HG03457 (cell line): Measurements from ENCODE around the gene ADAMTSL3.

ENCODE experiments used
- ATAC-seq: cut with Tn5 transposase; IDR thresholded peaks from one replicate; pipeline ENCODE4 v1.9.1; 2021; ENCODE audit warnings: moderate number of reproducible peaks; ENCODE audit not compliant: unreplicated experiment

Gene ADAMTSL3, protein sequence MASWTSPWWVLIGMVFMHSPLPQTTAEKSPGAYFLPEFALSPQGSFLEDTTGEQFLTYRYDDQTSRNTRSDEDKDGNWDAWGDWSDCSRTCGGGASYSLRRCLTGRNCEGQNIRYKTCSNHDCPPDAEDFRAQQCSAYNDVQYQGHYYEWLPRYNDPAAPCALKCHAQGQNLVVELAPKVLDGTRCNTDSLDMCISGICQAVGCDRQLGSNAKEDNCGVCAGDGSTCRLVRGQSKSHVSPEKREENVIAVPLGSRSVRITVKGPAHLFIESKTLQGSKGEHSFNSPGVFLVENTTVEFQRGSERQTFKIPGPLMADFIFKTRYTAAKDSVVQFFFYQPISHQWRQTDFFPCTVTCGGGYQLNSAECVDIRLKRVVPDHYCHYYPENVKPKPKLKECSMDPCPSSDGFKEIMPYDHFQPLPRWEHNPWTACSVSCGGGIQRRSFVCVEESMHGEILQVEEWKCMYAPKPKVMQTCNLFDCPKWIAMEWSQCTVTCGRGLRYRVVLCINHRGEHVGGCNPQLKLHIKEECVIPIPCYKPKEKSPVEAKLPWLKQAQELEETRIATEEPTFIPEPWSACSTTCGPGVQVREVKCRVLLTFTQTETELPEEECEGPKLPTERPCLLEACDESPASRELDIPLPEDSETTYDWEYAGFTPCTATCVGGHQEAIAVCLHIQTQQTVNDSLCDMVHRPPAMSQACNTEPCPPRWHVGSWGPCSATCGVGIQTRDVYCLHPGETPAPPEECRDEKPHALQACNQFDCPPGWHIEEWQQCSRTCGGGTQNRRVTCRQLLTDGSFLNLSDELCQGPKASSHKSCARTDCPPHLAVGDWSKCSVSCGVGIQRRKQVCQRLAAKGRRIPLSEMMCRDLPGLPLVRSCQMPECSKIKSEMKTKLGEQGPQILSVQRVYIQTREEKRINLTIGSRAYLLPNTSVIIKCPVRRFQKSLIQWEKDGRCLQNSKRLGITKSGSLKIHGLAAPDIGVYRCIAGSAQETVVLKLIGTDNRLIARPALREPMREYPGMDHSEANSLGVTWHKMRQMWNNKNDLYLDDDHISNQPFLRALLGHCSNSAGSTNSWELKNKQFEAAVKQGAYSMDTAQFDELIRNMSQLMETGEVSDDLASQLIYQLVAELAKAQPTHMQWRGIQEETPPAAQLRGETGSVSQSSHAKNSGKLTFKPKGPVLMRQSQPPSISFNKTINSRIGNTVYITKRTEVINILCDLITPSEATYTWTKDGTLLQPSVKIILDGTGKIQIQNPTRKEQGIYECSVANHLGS (N-terminal part only)

DNA sequence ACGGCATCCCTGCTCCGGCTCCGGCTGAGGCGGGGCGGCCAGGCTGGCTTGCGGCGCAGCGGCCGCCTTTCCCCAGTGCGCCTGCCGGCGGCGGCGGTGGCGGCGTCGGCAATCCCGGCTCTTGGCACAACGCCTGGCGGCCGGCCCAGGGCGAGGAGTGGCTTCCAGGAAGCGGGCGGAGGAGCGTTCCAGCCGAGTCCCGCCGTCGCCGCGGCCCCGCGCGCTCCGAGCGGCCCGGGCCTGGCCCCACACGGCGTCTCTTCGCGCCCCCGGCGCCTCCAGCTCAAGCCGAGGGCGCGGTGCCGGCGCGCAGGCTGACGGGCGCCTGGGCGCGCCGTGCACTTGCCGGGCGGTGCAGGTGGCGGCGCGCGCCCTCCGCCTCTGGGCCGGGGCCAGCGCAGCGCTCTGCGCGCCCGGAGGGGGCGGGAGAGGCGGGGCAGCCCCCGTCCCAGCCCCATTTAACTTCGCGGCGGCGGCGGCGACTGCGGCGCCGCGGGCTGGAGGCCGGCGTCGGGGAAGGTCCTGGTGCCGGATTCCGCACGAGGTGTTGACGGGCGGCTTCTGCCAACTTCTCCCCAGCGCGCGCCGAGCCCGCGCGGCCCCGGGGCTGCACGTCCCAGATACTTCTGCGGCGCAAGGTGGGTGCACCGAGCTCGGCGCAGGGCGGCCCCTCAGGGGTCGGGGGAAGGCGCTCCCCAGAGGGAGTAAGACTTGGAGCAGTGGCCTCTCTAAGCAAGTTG is at the start of gene ADAMTSL3:
ADAMTSL3 (plus strand) TSS at position 485 of the 740 bp plus-strand sequence. CDS start 1,639 bp downstream, outside the sequence.
- no peak for ATAC-seq

DNA sequence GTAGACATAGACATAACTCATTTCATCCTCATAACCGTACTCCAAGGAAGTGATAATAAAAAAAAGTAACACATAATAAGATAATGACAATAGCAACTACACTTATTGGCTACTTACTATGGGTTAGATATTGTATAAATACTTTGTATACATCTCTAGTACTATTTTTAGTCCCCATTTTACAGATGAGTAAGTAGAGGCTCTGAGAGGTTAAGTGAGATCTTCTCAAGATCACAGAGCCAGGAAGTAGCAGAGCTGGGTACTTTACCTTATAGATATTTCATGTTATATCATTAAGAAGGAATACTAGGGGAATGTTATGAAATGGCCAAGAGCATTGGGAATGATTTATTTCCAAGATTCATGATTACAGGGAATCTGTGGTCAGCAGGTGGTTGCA is 49.4 kb upstream of the ADAMTSL3 start:
- ATAC-seq, result no peak

DNA sequence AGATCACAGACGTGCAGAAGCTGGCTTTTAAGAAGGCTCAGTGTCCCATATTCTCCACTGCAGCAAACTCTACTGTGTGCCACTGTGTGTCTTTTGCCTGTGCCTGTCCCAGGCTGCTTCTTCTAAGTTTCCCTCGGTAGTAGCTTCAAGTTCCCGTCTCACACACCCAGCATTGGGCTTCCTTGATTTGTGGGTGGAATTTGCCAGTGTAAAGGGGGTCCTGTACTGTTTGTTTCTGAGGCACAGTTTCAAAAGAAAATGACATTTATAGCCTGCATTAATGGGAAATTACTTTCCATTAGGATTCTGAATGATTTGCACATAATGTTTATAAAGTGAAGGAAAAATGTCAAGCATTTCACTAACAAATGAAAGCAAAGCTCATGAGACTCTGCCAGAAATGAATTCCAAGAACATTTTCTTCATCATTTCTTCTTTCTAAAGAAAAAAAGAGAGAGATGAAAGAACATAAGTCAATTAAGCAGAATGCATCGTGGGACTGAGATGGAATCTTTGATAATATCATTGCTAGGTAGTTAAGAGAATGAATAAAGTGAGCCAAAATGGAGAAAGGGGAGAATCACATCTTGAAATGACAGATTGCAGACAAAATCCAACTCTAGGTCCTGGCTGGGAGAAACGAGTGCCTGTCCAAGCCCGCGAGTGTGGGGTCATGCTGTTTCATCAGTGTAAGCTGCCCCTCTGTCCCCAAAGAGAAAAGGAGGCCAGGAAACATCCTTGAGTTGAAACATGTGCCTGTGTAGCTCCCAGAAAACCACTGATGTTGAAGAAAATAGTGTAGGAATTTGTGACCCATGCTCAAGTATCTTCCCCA is 48.6 kb upstream of the ADAMTSL3 start:
- no peak for ATAC-seq

DNA sequence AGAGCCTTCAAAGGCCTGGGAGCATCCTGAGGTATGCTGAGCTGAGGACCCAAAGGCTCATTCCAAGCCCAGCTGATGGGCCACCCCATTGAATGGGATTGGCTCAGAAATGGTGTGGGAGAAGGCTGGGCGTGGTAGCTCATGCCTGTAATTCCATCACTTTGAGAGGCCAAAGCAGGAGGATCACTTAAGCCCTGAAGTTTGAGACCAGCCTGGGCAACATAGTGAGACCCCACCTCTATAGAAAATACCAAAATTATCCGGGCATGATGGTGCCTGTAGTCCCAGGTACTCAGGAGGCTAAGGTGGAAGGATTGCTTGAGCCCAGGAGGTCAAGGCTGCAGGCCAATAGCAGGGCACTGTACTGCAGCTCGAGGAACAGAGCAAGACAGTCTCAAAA is 43.8 kb upstream of the ADAMTSL3 start:
- no peak for ATAC-seq

DNA sequence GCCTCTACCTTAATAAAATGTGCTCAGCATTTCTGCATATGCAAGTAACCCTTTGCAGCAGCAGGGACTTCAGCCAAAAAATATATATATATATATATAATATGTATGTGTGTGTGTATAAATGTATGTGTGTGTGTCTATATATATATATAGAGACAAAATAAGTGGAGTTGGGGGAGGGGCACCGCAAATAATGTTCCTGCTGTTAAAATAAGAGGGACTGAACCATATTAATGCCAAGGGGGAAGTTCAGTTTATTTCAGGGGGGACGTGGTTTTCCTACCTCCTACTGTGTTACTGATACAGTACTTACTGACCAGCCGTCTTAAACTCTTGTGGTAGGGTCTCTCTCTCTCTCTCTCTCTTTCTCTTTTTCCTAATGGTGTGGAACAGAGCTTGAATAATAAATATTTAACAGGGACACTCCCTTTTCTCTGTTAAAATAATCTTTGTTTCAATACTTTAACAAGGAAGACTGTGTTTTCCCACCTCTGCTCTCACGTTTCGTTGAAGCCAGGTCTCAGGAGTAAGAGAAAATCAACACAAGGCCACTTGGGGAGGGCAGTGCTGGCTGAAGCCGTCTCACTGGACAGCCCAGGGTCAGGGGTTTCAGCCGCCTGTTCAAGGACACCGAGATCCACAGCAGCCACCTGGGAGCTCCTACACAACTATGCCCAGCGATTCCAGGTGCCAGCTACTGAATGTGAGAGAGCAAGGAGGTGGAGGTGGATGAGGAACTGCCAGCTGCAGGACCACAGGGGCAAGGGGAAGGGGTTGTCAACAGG is 42.8 kb upstream of the ADAMTSL3 start:
- no peak for ATAC-seq

DNA sequence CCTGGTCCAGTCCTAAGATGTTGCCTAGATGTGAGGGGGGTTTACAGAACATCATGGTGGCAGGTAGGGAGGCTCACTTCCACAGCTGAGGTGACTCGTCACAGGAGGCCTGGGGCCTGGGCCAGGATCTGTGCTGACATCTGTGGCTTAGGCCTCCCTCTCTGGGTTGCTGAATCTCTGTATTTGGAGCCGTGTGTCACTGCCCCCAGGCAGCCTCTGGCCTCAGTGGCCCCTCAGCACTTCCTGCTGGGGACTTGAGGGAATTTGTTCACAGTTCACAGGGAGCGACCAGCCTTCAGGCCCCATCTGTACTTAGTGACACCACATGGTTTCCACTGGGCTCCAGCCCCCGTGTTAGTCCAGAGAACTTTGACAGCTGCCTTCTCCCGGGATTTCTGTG is 41.7 kb upstream of the ADAMTSL3 start:
- ATAC-seq, result no peak

DNA sequence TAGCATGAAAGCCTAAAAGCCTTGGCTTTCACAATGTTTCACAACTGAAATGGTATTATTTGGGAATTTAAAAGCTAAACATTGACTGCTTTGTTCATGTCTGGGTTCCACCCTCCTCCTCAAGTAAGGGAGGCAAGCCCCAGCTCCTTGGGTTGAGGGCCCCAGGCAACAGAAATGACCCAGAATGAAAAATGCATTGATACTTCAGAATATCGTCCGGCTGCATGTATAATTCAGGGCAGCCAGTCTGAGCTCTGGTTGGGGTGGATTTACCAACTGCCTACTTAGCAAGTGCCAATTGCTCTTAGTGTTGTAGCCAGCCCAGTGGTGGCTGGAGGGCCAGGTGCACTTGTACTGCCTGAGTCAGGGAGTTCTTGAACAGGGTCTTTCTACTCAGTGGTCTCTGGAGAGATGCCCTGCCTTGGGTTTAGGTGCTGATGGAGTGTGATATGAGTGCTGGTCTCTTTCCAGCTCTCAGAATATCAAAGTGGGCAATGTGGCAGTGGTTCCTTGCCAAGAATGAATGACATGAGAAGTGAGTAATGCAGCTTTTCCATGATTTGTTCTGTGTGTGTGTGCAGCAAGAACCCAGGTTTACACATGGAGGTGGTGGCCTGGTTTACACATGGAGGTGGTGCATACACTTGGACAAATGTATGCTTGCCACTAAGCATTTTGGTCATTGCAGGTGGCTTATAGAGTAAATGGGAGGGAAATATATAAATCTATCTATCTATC is 40.9 kb upstream of the ADAMTSL3 start:
- ATAC-seq, result no peak

DNA sequence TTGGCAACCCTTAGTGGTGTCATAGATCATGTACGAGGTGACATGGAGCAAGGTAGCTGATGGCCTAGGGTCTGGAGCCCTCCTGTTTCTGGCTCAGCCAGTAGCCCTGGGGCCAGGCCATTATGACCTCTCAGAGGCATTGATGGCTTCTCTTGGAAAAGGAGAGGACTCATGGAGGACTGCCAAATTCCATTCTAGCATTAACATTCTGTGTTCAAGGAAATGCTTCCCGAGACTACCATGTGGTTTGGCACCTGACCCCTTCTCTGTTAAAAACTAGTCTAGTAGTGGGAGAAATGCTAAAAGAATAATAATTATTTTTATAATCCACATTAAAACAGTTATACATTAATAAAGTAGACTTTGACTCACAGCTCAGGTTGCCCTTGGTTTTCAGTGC is 40.2 kb upstream of the ADAMTSL3 start:
- no peak for ATAC-seq

DNA sequence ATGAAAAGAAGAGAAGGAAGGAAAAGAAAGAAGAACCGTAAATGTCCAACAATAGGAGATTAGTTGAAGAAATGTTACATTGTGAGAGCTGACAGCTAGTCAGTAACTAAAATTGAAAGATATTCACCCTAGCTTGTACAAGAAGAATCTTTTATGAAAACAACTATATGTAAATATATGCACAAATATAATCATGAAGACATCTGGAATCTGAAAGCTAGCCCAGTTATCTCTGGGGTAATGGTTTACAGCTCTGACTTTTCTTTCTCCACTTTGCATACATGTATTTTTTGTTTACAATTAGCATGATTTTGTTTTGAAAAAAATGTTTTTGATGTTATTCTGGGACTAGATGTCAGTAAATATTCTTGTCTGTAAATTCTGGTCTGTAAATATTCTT is 37.1 kb upstream of the ADAMTSL3 start:
- no peak for ATAC-seq

DNA sequence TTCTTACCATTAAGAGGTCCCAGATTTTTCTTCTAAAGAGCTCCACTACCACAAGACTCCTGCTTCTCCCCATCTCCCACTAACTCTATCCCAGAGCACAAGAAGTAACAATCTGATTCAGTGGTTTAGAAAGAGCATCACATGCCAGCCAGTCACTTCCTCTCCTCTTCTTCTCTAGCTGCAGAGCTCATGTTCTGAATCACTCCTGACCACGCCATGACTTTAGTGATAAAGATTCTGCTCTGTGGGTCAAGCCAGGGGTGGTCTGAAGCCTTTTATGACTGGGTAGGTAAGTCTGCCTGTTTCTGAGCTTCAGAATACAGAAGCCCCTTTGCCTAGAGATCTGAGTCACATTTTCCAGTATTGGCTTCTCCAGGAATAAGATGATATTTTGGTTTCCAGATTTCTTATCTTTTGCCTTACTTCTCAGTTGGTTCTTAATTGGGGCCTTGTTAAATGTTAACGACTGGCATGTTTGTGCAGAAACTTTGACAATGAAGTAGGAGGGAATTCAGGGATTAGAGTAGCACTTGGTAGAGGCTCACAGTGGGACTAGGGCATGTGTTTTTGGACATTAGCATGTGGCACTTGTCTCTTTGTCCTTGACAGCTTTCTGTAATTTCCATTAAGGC is 27.6 kb upstream of the ADAMTSL3 start:
- no peak for ATAC-seq

DNA sequence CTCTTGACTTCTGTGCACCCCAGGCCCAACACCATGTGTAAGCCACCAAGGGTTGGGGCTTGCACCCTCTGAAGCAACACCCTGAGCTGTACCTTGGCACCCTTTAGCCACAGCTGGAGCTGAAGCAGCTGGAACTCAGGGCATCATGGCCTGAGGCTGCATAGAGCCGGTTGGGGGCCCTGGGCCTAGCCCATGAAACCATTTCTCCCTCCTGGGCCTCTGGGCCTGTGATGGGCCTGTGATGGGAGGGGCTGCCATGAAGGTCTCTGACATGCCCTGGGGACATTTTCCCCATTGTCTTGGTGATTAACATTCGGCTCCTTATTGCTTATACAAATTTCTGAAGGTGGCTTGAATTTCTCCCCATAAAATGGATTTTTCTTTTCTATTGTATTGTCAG is 22.4 kb upstream of the ADAMTSL3 start:
- no peak for ATAC-seq

DNA sequence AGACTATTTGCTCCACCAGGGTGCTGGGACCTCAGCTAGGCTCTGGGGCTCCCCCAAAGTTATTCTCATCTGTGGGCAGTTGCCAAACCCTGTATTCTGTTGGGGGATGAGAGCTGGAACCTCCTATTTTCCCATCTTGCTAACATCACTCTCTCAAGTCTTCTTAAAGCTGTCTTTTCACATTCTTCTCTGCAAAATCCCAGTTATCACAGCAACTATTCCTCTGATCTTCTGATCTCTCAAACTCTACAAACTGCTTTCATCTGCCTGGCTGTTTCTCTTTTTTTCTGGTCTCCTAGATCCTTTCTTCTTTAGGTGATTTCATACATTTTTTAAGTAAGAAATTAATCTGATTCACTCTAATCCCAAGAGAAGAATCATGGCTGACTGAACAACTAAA is 10.7 kb upstream of the ADAMTSL3 start:
- no peak for ATAC-seq

DNA sequence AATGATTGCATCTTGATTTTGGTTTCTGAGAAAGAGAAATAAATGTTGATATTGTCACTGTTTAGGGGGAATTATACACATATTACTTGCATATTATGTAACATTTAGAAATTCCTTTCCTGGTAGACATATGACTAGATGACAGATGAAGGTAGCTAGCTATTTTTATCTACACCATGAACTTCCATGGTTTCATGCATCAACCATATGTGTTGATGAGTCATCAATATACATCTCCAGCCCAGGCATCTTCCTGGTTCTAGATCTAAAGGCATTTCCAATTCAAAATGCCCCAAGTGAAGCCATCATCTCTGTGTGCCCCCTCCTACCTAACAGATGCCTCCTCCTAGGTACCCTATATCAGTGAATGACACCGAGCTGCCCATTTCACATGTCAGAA is 9.5 kb upstream of the ADAMTSL3 start:
- ATAC-seq, result no peak

DNA sequence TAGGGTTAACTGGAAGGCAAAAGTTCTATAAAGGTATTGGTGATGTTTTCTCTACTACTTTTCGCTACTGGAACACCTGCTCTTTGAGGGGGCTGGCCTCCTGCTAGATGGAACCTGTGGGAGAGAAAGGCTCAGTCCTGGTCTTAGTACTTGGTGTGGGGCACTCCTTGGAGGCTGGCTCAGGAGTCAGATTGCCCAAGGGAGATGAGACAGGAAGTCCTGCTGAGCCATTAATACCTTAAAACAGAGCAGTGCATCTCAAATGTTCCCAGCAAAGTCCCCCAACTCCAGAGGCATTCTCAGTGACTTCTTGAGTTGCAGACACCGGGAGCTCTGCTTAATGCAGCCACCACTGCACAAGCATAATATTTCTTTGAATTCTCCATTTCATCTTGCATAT is 3.1 kb upstream of the ADAMTSL3 start:
- ATAC-seq, result no peak

DNA sequence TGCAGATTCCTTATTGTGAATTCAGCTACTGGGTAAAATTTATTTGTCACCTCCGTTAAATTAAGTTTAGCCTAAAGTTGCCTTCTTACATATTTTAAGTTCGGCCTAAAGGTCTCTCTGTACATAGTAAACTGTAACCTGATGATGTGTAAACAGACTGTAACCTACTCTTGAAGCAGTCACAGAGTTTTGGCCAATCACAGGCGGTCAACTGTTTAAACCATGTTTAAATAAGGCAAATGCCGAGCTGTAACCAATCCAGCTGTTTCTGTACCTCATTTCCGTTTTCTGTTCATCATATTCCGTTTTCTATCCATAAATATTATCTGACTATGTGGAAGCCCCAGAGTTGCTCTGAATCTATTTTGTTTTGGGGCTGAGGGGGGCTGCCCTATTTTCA is 2.4 kb upstream of the ADAMTSL3 start:
- no peak for ATAC-seq

DNA sequence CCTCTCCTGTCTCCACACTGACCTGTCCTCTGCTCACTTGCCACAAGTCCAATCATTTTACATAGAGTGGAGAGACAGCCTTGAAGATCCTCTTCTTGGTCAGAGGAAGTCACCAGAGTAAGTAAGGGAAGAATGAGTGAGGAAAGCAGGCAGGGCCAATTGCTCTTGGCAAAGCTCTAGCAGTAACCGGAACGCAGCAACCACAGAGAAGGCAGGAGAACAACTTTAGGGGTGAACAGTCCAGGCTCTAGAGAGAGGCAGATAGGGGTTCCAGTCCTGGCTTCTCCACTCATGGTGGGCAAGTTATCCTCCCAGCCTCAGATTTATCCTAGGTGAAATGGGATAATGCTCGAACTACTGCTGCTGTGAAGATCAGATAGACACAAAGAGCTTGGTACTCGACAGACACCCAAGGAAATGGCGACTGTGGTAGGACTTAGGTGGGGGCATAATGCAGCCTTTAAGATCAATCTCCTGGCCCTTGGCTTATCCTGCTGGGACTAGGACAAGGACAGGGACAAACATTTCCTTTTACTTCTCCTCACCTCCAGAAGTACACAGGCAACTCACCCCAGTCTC is 1.2 kb upstream of the ADAMTSL3 start:
- ATAC-seq, result no peak

DNA sequence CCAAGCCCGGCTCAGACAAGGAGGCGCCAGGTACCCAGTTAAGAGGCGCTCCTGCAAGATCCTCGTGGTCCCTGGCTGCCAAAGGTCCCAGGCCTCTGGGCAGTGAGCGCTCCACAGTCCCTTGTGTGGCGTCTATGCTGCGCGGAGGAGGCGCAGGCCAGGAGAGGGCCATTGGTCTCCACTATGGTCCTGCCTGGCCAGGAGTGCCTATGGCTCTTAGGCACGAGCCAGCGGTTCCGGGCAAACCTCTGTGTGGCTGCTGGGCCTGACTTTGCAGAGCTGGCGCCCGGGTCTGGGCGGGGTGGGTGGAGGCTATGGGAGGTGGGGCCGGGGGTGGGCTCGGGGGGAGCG is 660 bp upstream of the ADAMTSL3 start:
- no peak for ATAC-seq
